Thyroid gland (tissue), 4 donors: ENCODE data around the gene SV2B. TPM values are rescaled to one million over a fixed set of nuclear protein-coding genes. Genes with fewer than 3 reads are reported as not detected.

ENCODE experiments used
- DNase-seq, 2 donors: peaks; one replicate each; pipeline ENCODE4 v3.0.0-alpha.2; 2019
- H3K27ac ChIP-seq, 3 donors: fragments of 200-600 bp; sonication (generic); 1 replicate in 2 of 3; 2 replicates in 1 of 3; pipeline ENCODE4 v1.5.1; 2016 to 2019; ENCODE audit warnings: mild to moderate bottlenecking in 1 of 3, moderate library complexity in 1 of 3
- H3K27me3 ChIP-seq: fragments of 200-600 bp; sonication (generic); one replicate; pipeline ENCODE4 v1.5.1; 2019
- H3K36me3 ChIP-seq, 2 donors: fragments of 200-600 bp; sonication (generic); one replicate each; pipeline ENCODE4 v1.5.1; 2016 to 2019
- H3K4me1 ChIP-seq, 2 donors: fragments of 200-600 bp; sonication (generic); one replicate each; pipeline ENCODE4 v1.5.1; 2017 to 2019
- H3K4me3 ChIP-seq, 3 donors: fragments of 200-600 bp; sonication (generic); replicated peaks in 1 of 3; 1 replicate in 2 of 3; 2 replicates in 1 of 3; pipeline ENCODE4 v1.5.1; 2016; ENCODE audit warnings: mild to moderate bottlenecking in 1 of 3
- H3K9me3 ChIP-seq: fragments of 200-600 bp; sonication (generic); one replicate; pipeline ENCODE4 v1.5.1; 2017
- POLR2A ChIP-seq, 2 donors: fragments of 450-650 bp; IDR thresholded peaks; one replicate each; pipeline ENCODE4 v1.6.1; 2017; ENCODE audit warnings: antibody characterized with exemption in 2 of 2, mild to moderate bottlenecking in 2 of 2, moderate library complexity in 1 of 2
- WGBS, 2 donors: methylation state at CpG; one replicate each; pipeline ENCODE4 v1.1.5; 2017; 5-methylcytosine and 5-hydroxymethylcytosine counted together
- intact Hi-C: fragments of 100-400 bp; cut with DNase I; formaldehyde crosslinking; loops from one replicate; pipeline ENCODE4 v1.15.1; 2023
- total RNA-seq, 4 donors: library from RNA; depleted of rRNA; stranded (reverse); fragments of >200 nt; gene quantifications; one replicate each; pipeline ENCODE4 v1.2.3, GENCODE V29; 2016
- TF ChIP-seq, protein P1 (sequence below), 6 experiments: fragments of 200-600 bp in 3 of 6; fragments of 450-650 bp in 3 of 6; sonication (generic) in 3 of 6; IDR thresholded peaks; one replicate each; pipeline ENCODE4 v1.5.1; 2016 to 2019; ENCODE audit warnings: antibody characterized with exemption in 6 of 6, mild to moderate bottlenecking in 2 of 6, inconsistent platforms in 1 of 6, moderate library complexity in 1 of 6

SV2B gene
- total RNA-seq, 4 donors from 2014 or later, result 0.83 to 3.9 (median 2.2) TPM

DNA sequence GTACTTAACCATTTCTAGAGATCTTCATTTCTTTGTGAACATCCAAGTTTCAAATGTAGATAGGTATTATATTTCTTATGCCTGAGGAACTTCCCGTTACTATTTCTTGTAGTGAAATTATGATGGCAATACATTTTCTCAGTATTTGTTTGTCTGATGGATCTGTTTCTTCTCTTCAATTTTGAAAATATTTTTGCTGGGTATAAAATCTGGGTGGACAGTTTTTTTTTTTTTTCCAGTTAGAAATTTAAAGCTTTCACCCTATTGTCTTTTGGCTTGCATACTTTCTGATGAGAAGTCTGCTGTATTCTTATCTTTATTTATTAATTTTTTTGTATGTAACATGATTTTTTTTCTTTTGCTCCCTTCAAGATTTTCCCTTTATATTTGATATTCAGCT is 175.8 kb downstream of the SV2B start:
- no peak for TF ChIP-seq POLR2A (IDR thresholded peaks at IDR 0.05)
- TF ChIP-seq, protein P1, sequence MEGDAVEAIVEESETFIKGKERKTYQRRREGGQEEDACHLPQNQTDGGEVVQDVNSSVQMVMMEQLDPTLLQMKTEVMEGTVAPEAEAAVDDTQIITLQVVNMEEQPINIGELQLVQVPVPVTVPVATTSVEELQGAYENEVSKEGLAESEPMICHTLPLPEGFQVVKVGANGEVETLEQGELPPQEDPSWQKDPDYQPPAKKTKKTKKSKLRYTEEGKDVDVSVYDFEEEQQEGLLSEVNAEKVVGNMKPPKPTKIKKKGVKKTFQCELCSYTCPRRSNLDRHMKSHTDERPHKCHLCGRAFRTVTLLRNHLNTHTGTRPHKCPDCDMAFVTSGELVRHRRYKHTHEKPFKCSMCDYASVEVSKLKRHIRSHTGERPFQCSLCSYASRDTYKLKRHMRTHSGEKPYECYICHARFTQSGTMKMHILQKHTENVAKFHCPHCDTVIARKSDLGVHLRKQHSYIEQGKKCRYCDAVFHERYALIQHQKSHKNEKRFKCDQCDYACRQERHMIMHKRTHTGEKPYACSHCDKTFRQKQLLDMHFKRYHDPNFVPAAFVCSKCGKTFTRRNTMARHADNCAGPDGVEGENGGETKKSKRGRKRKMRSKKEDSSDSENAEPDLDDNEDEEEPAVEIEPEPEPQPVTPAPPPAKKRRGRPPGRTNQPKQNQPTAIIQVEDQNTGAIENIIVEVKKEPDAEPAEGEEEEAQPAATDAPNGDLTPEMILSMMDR (IDR thresholded peaks at IDR 0.05), result no peak
- Histone ChIP-seq H3K27ac (no peak overlapping the region), H3K36me3 (no peaks in the 10 kb centered on the region), H3K27me3 (no peaks in the 10 kb centered on the region), H3K4me3 (no peak overlapping the region), H3K9me3 (no peaks in the 10 kb centered on the region), H3K4me1 (no peaks in the 10 kb centered on the region)
- no peak for DNase-seq
- 94 to 98% methylated on average over 1 of the region's 1 CpG for WGBS, 2 donors
- intact Hi-C loops, result no loop called here

DNA sequence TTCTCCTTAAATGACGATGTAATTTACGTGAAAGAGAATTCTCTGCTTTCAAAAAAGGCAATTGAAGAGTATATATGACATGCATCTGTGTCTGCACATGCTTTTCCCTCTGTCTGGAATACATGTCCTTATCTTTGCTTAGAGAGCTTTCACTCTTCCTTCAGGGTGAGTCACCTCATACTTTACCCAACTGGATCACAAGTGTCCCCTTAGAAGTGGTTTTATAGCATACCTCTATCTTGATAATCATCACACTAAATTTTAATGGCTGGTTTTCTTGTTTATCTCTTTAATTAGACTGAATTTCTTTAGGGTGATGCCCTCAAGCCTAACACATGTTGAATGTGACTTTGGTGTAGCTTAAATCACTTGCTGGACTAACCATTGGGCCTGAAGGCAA is 178.9 kb downstream of the SV2B start:
- Histone ChIP-seq H3K36me3 (no peaks in the 10 kb centered on the region), H3K9me3 (no peaks in the 10 kb centered on the region), H3K4me1 (no peaks in the 10 kb centered on the region), H3K4me3 (no peak overlapping the region), H3K27ac (no peak overlapping the region), H3K27me3 (no peaks in the 10 kb centered on the region)
- 92 to 95% methylated on average over 2 of the region's 2 CpGs for WGBS, 2 donors
- intact Hi-C loops, result no loop called here
- TF ChIP-seq, protein P1 (IDR thresholded peaks at IDR 0.05), result no peak
- TF ChIP-seq POLR2A (IDR thresholded peaks at IDR 0.05), result no peak
- no peak for DNase-seq

DNA sequence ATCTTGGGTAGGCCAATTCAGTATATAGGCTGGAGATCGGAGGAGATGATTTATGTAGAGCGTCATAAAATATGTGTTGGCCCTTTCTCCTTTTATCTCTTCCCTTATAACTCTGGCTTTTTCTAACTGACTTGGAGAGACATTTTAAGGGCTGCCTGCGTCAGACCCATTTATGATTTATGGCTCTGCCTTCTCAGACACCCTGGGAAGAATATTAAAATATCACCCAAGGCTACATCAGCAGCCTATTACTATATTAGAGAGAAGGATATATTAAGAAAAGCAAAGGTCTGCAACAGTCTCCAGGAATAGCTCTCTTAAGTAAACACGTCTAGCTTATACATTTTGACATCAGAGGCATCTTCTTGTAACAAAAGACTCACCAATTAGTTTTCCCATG is 179.4 kb downstream of the SV2B start:
- intact Hi-C loops, result no loop called here
- Histone ChIP-seq H3K4me3 (no peak overlapping the region), H3K27me3 (no peaks in the 10 kb centered on the region), H3K27ac (no peak overlapping the region), H3K9me3 (no peaks in the 10 kb centered on the region), H3K36me3 (no peaks in the 10 kb centered on the region), H3K4me1 (no peaks in the 10 kb centered on the region)
- no peak for TF ChIP-seq POLR2A (IDR thresholded peaks at IDR 0.05)
- TF ChIP-seq, protein P1 (IDR thresholded peaks at IDR 0.05), result no peak
- 85 to 88% methylated on average over 4 of the region's 4 CpGs for WGBS, 2 donors
- DNase-seq, result no peak

DNA sequence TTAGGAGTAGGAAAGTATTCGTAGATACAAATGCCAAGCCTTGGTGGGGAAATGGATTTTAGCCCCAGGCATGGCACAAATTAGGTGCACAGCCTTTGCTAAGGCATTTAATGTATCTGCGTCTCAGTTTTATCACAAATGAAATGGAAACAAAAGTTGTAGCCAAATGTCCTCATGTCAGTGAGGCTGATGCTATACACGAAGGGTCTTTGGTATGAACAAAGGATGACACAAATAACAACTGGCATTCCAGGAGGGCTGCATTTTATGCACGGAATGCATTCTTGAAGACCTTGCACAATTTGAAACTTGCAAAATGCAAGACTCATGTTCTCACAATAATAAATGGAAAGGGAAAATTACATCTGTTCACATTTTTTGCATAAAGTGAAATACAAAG is 181.9 kb downstream of the SV2B start:
- 88 to 89% methylated on average over 4 of the region's 4 CpGs for WGBS, 2 donors
- intact Hi-C loops, result no loop called here
- Histone ChIP-seq H3K9me3 (no peaks in the 10 kb centered on the region), H3K4me3 (no peak overlapping the region), H3K36me3 (no peaks in the 10 kb centered on the region), H3K27ac (no peak overlapping the region), H3K4me1 (no peaks in the 10 kb centered on the region), H3K27me3 (no peaks in the 10 kb centered on the region)
- DNase-seq, result no peak
- TF ChIP-seq, protein P1 (IDR thresholded peaks at IDR 0.05), result no peak
- TF ChIP-seq POLR2A (IDR thresholded peaks at IDR 0.05), result no peak

DNA sequence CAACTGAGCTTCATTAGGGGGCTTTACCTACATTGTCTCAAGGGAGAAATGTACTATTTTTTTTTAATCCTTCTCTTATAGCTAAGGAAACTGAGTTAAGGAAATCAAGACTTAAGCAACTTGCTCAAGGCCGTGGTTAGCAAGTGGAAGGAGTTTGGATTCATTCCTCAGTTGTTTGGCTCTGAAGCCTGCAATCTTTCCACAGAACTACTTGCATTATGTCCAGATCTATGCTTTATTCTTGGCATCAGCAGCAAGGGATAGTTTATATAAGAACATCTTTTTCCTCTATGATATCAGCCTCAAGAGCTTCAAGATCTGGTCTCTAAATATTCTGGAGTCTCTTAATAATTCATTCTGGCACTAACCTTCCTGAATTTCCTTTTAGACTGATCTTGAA is 182.4 kb downstream of the SV2B start:
- Histone ChIP-seq H3K9me3 (no peaks in the 10 kb centered on the region), H3K4me1 (no peaks in the 10 kb centered on the region), H3K4me3 (no peak overlapping the region), H3K27ac (no peak overlapping the region), H3K36me3 (no peaks in the 10 kb centered on the region), H3K27me3 (no peaks in the 10 kb centered on the region)
- TF ChIP-seq, protein P1 (IDR thresholded peaks at IDR 0.05), result no peak
- TF ChIP-seq POLR2A (IDR thresholded peaks at IDR 0.05), result no peak
- WGBS, 2 donors, result 68 to 69% methylated on average over 1 of the region's 1 CpG
- intact Hi-C loops, result no loop called here
- no peak for DNase-seq
